Stomach (tissue), 4 donors: Measurements from ENCODE around the gene SOHLH2.

Experiments
- CTCF ChIP-seq, 7 experiments: fragments of 450-650 bp in 4 of 7; fragments of 200-600 bp in 3 of 7; sonication (generic) in 3 of 7; IDR thresholded peaks; one replicate each; pipeline ENCODE4 v1.5.1; 2016 to 2019; ENCODE audit warnings: antibody characterized with exemption in 7 of 7, control low read depth in 2 of 7, mild to moderate bottlenecking in 1 of 7
- POLR2A ChIP-seq, 4 donors: fragments of 450-650 bp; IDR thresholded peaks; one replicate each; pipeline ENCODE4 v1.6.1; 2016; ENCODE audit warnings: antibody characterized with exemption in 4 of 4, control low read depth in 2 of 4, mild to moderate bottlenecking in 1 of 4, moderate library complexity in 1 of 4
- POLR2AphosphoS5 ChIP-seq, 3 donors: sonication (generic); formaldehyde crosslinking; IDR thresholded peaks; one replicate each; pipeline ENCODE4 v1.6.1; 2016; ENCODE audit warnings: antibody characterized with exemption in 3 of 3

- TF ChIP-seq CTCF (IDR thresholded peaks at IDR 0.05), result no peak
- no peak for TF ChIP-seq POLR2A (IDR thresholded peaks at IDR 0.05)
- TF ChIP-seq POLR2AphosphoS5 (IDR thresholded peaks at IDR 0.05), result no peak
These were observed 84.2 kb downstream of the SOHLH2 start for GRCh38 chr13:36130193-36130551.
